ENCODE data around the gene QKI. TPM values are rescaled to one million over a fixed set of nuclear protein-coding genes. Genes with fewer than 3 reads are reported as not detected.
"Not testable (repeated sequence)": the region's sequence is repeated elsewhere in the genome, so short reads cannot be mapped to it uniquely, and the experiment has no call there.

QKI gene
- total RNA-seq, 1 donor from 2014 or later: 459 TPM

GRCh38 chr6:163579880-163580295, 165.4 kb downstream of the QKI start:
- ATAC-seq (peak; percentile 38), DNase-seq (ENCODE audit: missing footprints) (no peak)
- intact Hi-C loops (cut with DNase I): loop anchor here (5.0 kb wide), 5 partner anchors 153 to 527 kb away; no protein-coding TSS in a partner anchor

DNA sequence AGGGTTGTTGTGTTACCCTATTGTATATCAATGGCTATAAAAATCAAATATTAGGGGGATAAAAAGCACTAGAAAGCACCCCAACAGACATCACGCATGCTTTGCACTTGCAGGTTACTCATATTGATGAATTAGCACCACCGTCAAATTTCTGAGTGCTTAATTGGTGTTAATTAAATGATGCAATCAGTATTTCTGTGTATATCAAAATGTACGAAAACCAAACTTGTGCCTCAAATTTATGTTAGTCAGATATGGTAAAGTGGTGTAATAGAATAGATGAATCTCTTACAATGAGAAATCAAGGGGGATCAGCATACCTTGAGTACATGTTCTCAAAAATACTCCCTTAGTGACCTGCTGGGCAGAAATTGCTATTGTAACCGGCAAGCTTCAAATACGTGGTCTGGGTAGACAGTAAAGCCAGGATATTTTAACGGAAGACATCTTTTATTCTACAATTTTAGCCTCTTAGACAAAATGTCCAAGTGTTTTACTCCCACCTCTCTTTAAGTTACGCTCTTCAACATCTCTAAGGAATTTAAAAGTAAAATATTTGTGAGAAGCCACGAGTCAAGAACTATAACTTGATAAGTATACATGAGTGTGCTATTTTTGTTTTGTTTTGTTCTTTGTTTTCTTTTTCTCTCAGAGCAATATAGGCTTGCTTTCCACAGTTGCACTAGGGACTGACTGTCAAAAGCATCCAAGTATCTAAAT, 166.0 kb downstream of the QKI start:
- intact Hi-C loops (cut with DNase I): loop anchor here (5.0 kb wide), 4 partner anchors 167 to 527 kb away; no protein-coding TSS in a partner anchor
- no peak for ATAC-seq

GRCh38 chr6:163583558-163583957, 169.0 kb downstream of the QKI start:
- intact Hi-C loops (cut with DNase I): loop anchor here (5.0 kb wide), 4 partner anchors 164 to 524 kb away; no protein-coding TSS in a partner anchor
- ATAC-seq (no peak), DNase-seq (ENCODE audit: missing footprints) (no peak)

More for the DNA sequence above, 166.0 kb downstream of the QKI start:
- no peak for DNase-seq (ENCODE audit: missing footprints)

DNA sequence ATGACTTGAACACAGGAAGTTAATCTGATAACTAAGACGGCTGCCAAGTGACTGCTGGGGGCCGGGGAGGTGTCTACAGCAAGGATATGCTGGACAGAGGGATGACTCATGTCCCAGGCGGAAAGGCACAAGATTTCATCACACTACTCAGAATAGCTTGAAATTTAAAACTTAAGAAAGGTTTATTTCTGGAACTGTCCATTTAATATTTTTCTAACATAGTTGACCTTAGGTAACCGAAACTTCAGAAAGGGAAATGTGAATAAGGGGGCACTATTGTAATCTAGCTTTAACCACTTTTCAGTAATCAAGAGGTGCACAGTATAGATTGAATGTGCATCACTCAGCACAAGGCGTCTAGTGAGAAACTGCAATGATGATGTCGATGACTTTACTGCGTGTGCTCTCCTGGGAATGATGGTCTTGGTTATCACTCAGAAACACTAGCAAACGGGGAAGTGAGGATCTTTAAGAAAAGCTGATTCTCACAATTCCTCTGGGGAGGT, 171.5 kb downstream of the QKI start:
- intact Hi-C loops (cut with DNase I): loop anchor here (5.0 kb wide), 1 partner anchor 121 kb away; no protein-coding TSS in a partner anchor
- ATAC-seq: peak; percentile 85
- DNase-seq (ENCODE audit: missing footprints): no peak

DNA sequence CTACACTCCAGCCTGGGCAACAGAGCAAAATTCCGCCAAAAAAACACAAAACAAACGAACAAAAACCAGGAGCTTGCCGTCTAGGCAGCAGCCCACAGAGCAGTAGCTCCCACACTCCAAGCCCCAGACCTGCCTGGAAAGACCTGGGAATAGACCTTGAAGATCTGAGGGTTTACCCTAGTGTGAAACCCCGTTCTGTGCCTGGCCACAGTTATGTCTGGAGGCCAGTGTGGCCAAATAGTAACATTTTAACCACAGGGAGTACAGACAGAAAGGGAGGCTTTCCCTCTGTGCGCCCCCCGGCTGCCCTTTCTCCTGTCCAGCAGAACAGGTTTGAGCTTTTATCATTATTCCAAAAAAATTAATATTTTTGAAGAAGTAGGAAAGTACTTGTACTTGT, 172.4 kb downstream of the QKI start:
- intact Hi-C loops (cut with DNase I): loop anchor here (5.0 kb wide), 1 partner anchor 120 kb away; no protein-coding TSS in a partner anchor
- no peak for DNase-seq (ENCODE audit: missing footprints)
- no peak for ATAC-seq

- intact Hi-C loops (cut with DNase I): loop anchor here (5.0 kb wide), 1 partner anchor 119 kb away; no protein-coding TSS in a partner anchor
- DNase-seq (ENCODE audit: missing footprints) (no peak), ATAC-seq (no peak)
Observed at GRCh38 chr6:163588220-163588919, 173.9 kb downstream of the QKI start.

GRCh38 chr6:163589387-163589786, 174.9 kb downstream of the QKI start:
- ATAC-seq (no peak), DNase-seq (ENCODE audit: missing footprints) (no peak)
- intact Hi-C loops (cut with DNase I): loop anchor here (5.0 kb wide), 1 partner anchor 118 kb away; no protein-coding TSS in a partner anchor

DNA sequence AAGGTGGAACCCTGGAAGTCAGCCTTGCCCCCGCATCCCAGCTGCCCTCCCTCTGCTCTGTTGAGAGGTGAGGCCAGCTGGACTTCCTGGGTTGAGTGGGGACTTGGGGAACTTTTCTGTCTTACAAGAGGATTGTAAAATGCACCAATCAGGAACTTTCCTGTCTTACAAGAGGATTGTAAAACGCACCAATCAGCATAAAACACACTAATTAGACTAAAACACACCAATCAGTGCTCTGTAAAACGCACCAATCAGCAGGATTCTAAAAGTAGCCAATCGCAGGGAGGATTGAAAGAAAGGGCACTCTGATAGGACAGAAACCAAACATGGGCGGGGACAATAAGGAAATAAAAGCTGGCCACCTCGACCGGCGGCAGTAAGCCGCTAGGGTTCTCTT, 175.6 kb downstream of the QKI start:
- intact Hi-C loops (cut with DNase I); DNase-seq (ENCODE audit: missing footprints); ATAC-seq: not testable (repeated sequence)

DNA sequence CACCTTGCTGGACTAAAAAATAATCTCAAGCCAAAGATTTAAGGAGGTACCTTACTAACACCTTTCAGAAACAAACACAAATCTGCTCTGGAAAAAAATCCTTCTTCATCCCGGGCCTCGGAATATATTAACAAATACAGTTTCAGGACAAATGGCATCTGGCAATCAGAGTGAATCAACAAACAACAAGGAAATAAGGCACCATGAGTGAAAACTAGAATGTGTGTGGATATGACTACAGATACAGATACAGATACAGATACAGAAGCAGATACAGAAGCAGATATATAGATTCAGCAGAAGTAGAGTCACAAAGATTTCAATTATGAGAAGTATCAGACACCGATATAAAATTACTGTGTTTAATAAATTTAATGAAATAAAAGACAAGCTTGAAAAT, 178.4 kb downstream of the QKI start:
- intact Hi-C loops (cut with DNase I): no loop called here
- ATAC-seq (no peak), DNase-seq (ENCODE audit: missing footprints) (no peak)

GRCh38 chr6:163596174-163596573, 181.7 kb downstream of the QKI start:
- DNase-seq (ENCODE audit: missing footprints): no peak
- intact Hi-C loops (cut with DNase I): no loop called here
- ATAC-seq: no peak

GRCh38 chr6:163599136-163599535, 184.6 kb downstream of the QKI start:
- intact Hi-C loops (cut with DNase I): no loop called here
- DNase-seq (ENCODE audit: missing footprints) (no peak), ATAC-seq (no peak)

GRCh38 chr6:163599684-163600083, 185.2 kb downstream of the QKI start:
- intact Hi-C loops (cut with DNase I): no loop called here
- no peak for DNase-seq (ENCODE audit: missing footprints)
- no peak for ATAC-seq

- DNase-seq (ENCODE audit: missing footprints) (no peak), ATAC-seq (no peak)
- intact Hi-C loops (cut with DNase I): no loop called here
Observed at GRCh38 chr6:163600331-163600730, 185.8 kb downstream of the QKI start.

- no peak for ATAC-seq
Observed at GRCh38 chr6:163600781-163601180, 186.3 kb downstream of the QKI start.

GRCh38 chr6:163602851-163603250, 188.3 kb downstream of the QKI start:
- DNase-seq (ENCODE audit: missing footprints) (no peak), ATAC-seq (no peak)
- intact Hi-C loops (cut with DNase I): no loop called here

More at GRCh38 chr6:163600781-163601180, 186.3 kb downstream of the QKI start:
- intact Hi-C loops (cut with DNase I): no loop called here
- no peak for DNase-seq (ENCODE audit: missing footprints)

- no peak for DNase-seq (ENCODE audit: missing footprints)
- intact Hi-C loops (cut with DNase I): no loop called here
- no peak for ATAC-seq
Observed at GRCh38 chr6:163603395-163603794, 188.9 kb downstream of the QKI start.

- DNase-seq (ENCODE audit: missing footprints) (no peak), ATAC-seq (no peak)
- intact Hi-C loops (cut with DNase I): no loop called here
Observed at GRCh38 chr6:163605385-163606097, 191.0 kb downstream of the QKI start.

DNA sequence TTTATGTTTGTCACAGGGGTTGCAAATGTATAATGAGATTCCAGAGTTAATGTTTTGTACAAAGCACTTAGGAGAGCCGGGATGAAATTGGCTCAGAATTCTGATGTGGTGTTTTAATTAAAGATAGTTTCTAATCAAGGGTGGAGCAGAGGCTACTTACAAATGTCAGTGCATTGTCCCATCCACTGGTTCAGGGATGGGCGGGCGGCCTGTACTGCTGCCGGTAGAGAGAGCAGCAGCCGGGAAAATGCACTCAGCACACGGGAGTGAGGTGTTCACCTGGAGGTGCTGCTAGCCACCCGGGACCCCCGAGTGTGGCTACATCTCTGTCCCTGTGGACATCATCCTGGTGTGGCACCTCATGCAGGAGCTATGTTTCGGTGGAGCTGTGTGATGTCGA, 193.3 kb downstream of the QKI start:
- DNase-seq (ENCODE audit: missing footprints): no peak
- ATAC-seq: no peak
- intact Hi-C loops (cut with DNase I): no loop called here

DNA sequence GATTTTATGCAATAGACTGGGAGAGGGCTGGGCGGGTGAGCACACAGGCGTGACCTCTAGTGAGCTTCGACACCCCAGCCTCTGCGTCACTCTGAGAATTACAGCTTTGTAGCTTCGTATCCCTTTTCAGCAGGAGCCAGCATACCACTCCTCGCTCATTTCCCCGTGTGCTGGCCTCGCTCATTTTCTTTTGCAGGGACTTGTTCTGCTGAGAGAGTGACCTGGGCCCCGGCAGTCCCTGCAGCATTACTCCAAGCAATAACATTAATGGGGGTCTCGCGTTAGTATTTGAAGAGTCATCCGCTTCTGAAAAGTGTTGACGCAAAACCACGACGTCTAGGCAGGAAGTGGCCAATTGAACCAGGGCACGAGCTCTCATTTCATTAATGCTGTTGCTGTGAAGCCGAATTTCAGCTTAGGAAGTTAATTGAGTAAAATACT, 193.7 kb downstream of the QKI start:
- no peak for ATAC-seq
- intact Hi-C loops (cut with DNase I): no loop called here
- no peak for DNase-seq (ENCODE audit: missing footprints)
